Activated CD4-positive, alpha-beta memory T cell treated with anti-CD3 and anti-CD28 coated beads, Interleukin-2, amount 10 ng/mL, durations not matched to agents 7 days and 5 days (primary cell): ENCODE results near the gene NEK11. TPM values are rescaled to one million over a fixed set of nuclear protein-coding genes. Genes with fewer than 3 reads are reported as not detected.
"Not testable (repeated sequence)": the region's sequence is repeated elsewhere in the genome, so short reads cannot be mapped to it uniquely, and the experiment has no call there.

Source experiments
- CTCF ChIA-PET: fragments of 350-600 bp; sonication (Branson Sonifier 250); formaldehyde crosslinking; loops from one replicate; lab custom pipeline; 2021; ENCODE audit warnings: antibody characterized with exemption, inconsistent platforms; lab: Charles Lee
- POLR2A ChIA-PET: fragments of 350-600 bp; sonication (Branson Sonifier 250); formaldehyde crosslinking; loops from one replicate; lab custom pipeline; 2021; ENCODE audit warnings: antibody characterized with exemption; lab: Charles Lee
- DNase-seq: peaks from one replicate; pipeline ENCODE4 v3.0.0-alpha.2; 2020
- H3K27ac Mint-ChIP-seq: one replicate; pipeline ENCODE4 v1.8.0; 2021; ENCODE audit warnings: mild to moderate bottlenecking, mixed read lengths
- H3K27me3 Mint-ChIP-seq: one replicate; pipeline ENCODE4 v1.8.0; 2021; ENCODE audit warnings: mixed read lengths
- H3K36me3 Mint-ChIP-seq: one replicate; pipeline ENCODE4 v1.8.0; 2021; ENCODE audit warnings: low read depth, mixed read lengths
- H3K4me1 Mint-ChIP-seq: one replicate; pipeline ENCODE4 v1.8.0; 2021; ENCODE audit warnings: mixed read lengths
- H3K4me3 Mint-ChIP-seq: one replicate; pipeline ENCODE4 v1.8.0; 2021; ENCODE audit warnings: mild to moderate bottlenecking, mixed read lengths
- H3K9me3 Mint-ChIP-seq: one replicate; pipeline ENCODE4 v1.8.0; 2021; ENCODE audit warnings: mixed read lengths
- total RNA-seq, 2 experiments: library from RNA; stranded (reverse); gene quantifications; one replicate each; pipeline ENCODE4 v1.2.3, GENCODE V29; 2021

NEK11 gene
- total RNA-seq, 2 experiments from 2014 or later, result 1.4 to 2.8 TPM

GRCh38 chr3:131304890-131305289 lies 278.2 kb downstream of the NEK11 start:
- peaks cover 4% of the 10 kb centered on the region for H3K27me3 Mint-ChIP-seq

GRCh38 chr3:131306242-131306641 lies 279.6 kb downstream of the NEK11 start:
- POLR2A ChIA-PET, result no interaction called here
- Mint-ChIP-seq H3K4me1 (no peaks in the 10 kb centered on the region), H3K27me3 (peaks cover 4% of the 10 kb centered on the region), H3K36me3 (no peaks in the 10 kb centered on the region), H3K4me3 (no peak overlapping the region), H3K27ac (no peak overlapping the region), H3K9me3 (no peaks in the 10 kb centered on the region)
- no peak for DNase-seq
- CTCF ChIA-PET, result no interaction called here

More at GRCh38 chr3:131304890-131305289, 278.2 kb downstream of the NEK11 start:
- Mint-ChIP-seq H3K4me1 (no peaks in the 10 kb centered on the region), H3K4me3 (no peak overlapping the region), H3K36me3 (no peaks in the 10 kb centered on the region), H3K9me3 (no peaks in the 10 kb centered on the region), H3K27ac (no peak overlapping the region)
- ChIA-PET POLR2A (no interaction called here), CTCF (no interaction called here)
- no peak for DNase-seq

- no peak for DNase-seq
- Mint-ChIP-seq H3K27me3 (no peaks in the 10 kb centered on the region), H3K27ac (no peak overlapping the region), H3K9me3 (no peaks in the 10 kb centered on the region), H3K36me3 (no peaks in the 10 kb centered on the region), H3K4me1 (no peaks in the 10 kb centered on the region), H3K4me3 (no peak overlapping the region)
- ChIA-PET CTCF (interaction anchor here (0.9 kb wide), 1 partner anchor 12 kb away, joined by 3 read pairs; no protein-coding TSS in a partner anchor), POLR2A (no interaction called here)
These were observed 287.6 kb downstream of the NEK11 start for GRCh38 chr3:131314318-131314717.

GRCh38 chr3:131315162-131315561 lies 288.5 kb downstream of the NEK11 start:
- Mint-ChIP-seq H3K36me3 (no peaks in the 10 kb centered on the region), H3K9me3 (no peaks in the 10 kb centered on the region), H3K27me3 (no peaks in the 10 kb centered on the region), H3K4me1 (no peaks in the 10 kb centered on the region), H3K4me3 (no peak overlapping the region), H3K27ac (no peak overlapping the region)
- DNase-seq, result no peak
- ChIA-PET CTCF (no interaction called here), POLR2A (no interaction called here)

- no peaks in the 10 kb centered on the region for H3K4me1 Mint-ChIP-seq
- POLR2A ChIA-PET, result no interaction called here
These were observed 291.0 kb downstream of the NEK11 start for GRCh38 chr3:131317667-131318066.

GRCh38 chr3:131323014-131323413 lies 296.3 kb downstream of the NEK11 start:
- no peaks in the 10 kb centered on the region for H3K9me3 Mint-ChIP-seq
- POLR2A ChIA-PET, result no interaction called here
- H3K27me3 Mint-ChIP-seq, result no peaks in the 10 kb centered on the region
- H3K36me3 Mint-ChIP-seq, result no peaks in the 10 kb centered on the region
- no peak overlapping the region for H3K4me3 Mint-ChIP-seq
- H3K4me1 Mint-ChIP-seq, result no peaks in the 10 kb centered on the region
- DNase-seq, result no peak
- no peak overlapping the region for H3K27ac Mint-ChIP-seq
- CTCF ChIA-PET, result no interaction called here

More at GRCh38 chr3:131317667-131318066, 291.0 kb downstream of the NEK11 start:
- Mint-ChIP-seq H3K9me3 (no peaks in the 10 kb centered on the region), H3K4me3 (no peak overlapping the region), H3K27ac (no peak overlapping the region), H3K36me3 (no peaks in the 10 kb centered on the region), H3K27me3 (no peaks in the 10 kb centered on the region)
- CTCF ChIA-PET, result no interaction called here
- no peak for DNase-seq

GRCh38 chr3:131323792-131324191 lies 297.1 kb downstream of the NEK11 start:
- ChIA-PET POLR2A (no interaction called here), CTCF (no interaction called here)
- Mint-ChIP-seq H3K27ac (no peak overlapping the region), H3K4me3 (no peak overlapping the region), H3K27me3 (no peaks in the 10 kb centered on the region), H3K9me3 (no peaks in the 10 kb centered on the region), H3K36me3 (no peaks in the 10 kb centered on the region), H3K4me1 (no peaks in the 10 kb centered on the region)
- no peak for DNase-seq

GRCh38 chr3:131324923-131325322 lies 298.2 kb downstream of the NEK11 start:
- DNase-seq, result no peak
- H3K27me3 Mint-ChIP-seq, result no peaks in the 10 kb centered on the region
- H3K27ac Mint-ChIP-seq, result no peak overlapping the region
- no peaks in the 10 kb centered on the region for H3K36me3 Mint-ChIP-seq
- POLR2A ChIA-PET, result no interaction called here
- no peak overlapping the region for H3K4me3 Mint-ChIP-seq
- no peaks in the 10 kb centered on the region for H3K4me1 Mint-ChIP-seq
- CTCF ChIA-PET, result no interaction called here
- H3K9me3 Mint-ChIP-seq, result no peaks in the 10 kb centered on the region

- ChIA-PET POLR2A (no interaction called here), CTCF (interaction anchor here (1.1 kb wide), 1 partner anchor 12 kb away, joined by 3 read pairs; no protein-coding TSS in a partner anchor)
- H3K9me3 Mint-ChIP-seq, result no peaks in the 10 kb centered on the region
- no peaks in the 10 kb centered on the region for H3K36me3 Mint-ChIP-seq
- no peak overlapping the region for H3K4me3 Mint-ChIP-seq
- DNase-seq, result no peak
- H3K27ac Mint-ChIP-seq, result no peak overlapping the region
- H3K4me1 Mint-ChIP-seq, result no peaks in the 10 kb centered on the region
- no peaks in the 10 kb centered on the region for H3K27me3 Mint-ChIP-seq
These were observed 299.6 kb downstream of the NEK11 start for GRCh38 chr3:131326307-131326706.

GRCh38 chr3:131328721-131329120 lies 302.0 kb downstream of the NEK11 start:
- Mint-ChIP-seq H3K4me3 (no peak overlapping the region), H3K4me1 (no peaks in the 10 kb centered on the region), H3K27me3 (no peaks in the 10 kb centered on the region), H3K9me3 (no peaks in the 10 kb centered on the region), H3K36me3 (no peaks in the 10 kb centered on the region), H3K27ac (no peak overlapping the region)
- CTCF ChIA-PET, result no interaction called here
- POLR2A ChIA-PET, result no interaction called here
- no peak for DNase-seq

GRCh38 chr3:131329774-131330173 lies 303.1 kb downstream of the NEK11 start:
- no peaks in the 10 kb centered on the region for H3K4me1 Mint-ChIP-seq

GRCh38 chr3:131331456-131332085 lies 304.9 kb downstream of the NEK11 start:
- H3K27ac Mint-ChIP-seq, H3K27me3 Mint-ChIP-seq, H3K4me1 Mint-ChIP-seq, H3K36me3 Mint-ChIP-seq, POLR2A ChIA-PET, H3K9me3 Mint-ChIP-seq, CTCF ChIA-PET, H3K4me3 Mint-ChIP-seq, DNase-seq: not testable (repeated sequence)

More at GRCh38 chr3:131329774-131330173, 303.1 kb downstream of the NEK11 start:
- Mint-ChIP-seq H3K27ac (no peak overlapping the region), H3K36me3 (no peaks in the 10 kb centered on the region), H3K4me3 (no peak overlapping the region), H3K27me3 (no peaks in the 10 kb centered on the region), H3K9me3 (no peaks in the 10 kb centered on the region)
- CTCF ChIA-PET, result no interaction called here
- no peak for DNase-seq
- POLR2A ChIA-PET, result no interaction called here

- H3K27ac Mint-ChIP-seq, result no peak overlapping the region
- DNase-seq, result no peak
- H3K27me3 Mint-ChIP-seq, result no peaks in the 10 kb centered on the region
- POLR2A ChIA-PET, result no interaction called here
- CTCF ChIA-PET, result no interaction called here
- no peaks in the 10 kb centered on the region for H3K9me3 Mint-ChIP-seq
- H3K36me3 Mint-ChIP-seq, result no peaks in the 10 kb centered on the region
- H3K4me3 Mint-ChIP-seq, result no peak overlapping the region
- no peaks in the 10 kb centered on the region for H3K4me1 Mint-ChIP-seq
These were observed 312.4 kb downstream of the NEK11 start for GRCh38 chr3:131338948-131339640.

- no peaks in the 10 kb centered on the region for H3K36me3 Mint-ChIP-seq
- H3K4me3 Mint-ChIP-seq, result no peak overlapping the region
- no peak for DNase-seq
- H3K27me3 Mint-ChIP-seq, result no peaks in the 10 kb centered on the region
- no peaks in the 10 kb centered on the region for H3K4me1 Mint-ChIP-seq
- H3K27ac Mint-ChIP-seq, result no peak overlapping the region
- ChIA-PET POLR2A (no interaction called here), CTCF (no interaction called here)
- H3K9me3 Mint-ChIP-seq, result no peaks in the 10 kb centered on the region
These were observed 315.1 kb downstream of the NEK11 start for GRCh38 chr3:131341761-131342160.
